SHP77 treated with DMSO at 0.1 percent for 48 hours (cell line): ENCODE results near the gene RPL27A.
A peak's percentile ranks its signal among the peaks of the same experiment; 100 is the strongest.

Experiments used
- DNase-seq: peaks from one replicate; lab custom pipeline; 2025; lab: John Stamatoyannopoulos, UW

Gene RPL27A

GRCh38 chr11:8674859-8675258, 7.7 kb upstream of the RPL27A start:
- no peak for DNase-seq

GRCh38 chr11:8676458-8676857, 6.1 kb upstream of the RPL27A start:
- no peak for DNase-seq

- no peak for DNase-seq
These were observed 3.6 kb upstream of the RPL27A start for GRCh38 chr11:8679006-8679405.

- no peak for DNase-seq
These were observed 722 bp upstream of the RPL27A start for GRCh38 chr11:8681837-8682302.

- DNase-seq = no peak
These were observed 669 bp downstream of the RPL27A start for GRCh38 chr11:8683115-8683807.

- DNase-seq = no peak
These were observed 2.2 kb downstream of the RPL27A start for GRCh38 chr11:8684600-8685290.

GRCh38 chr11:8685306-8685705, 2.7 kb downstream of the RPL27A start:
- DNase-seq = no peak

GRCh38 chr11:8685820-8686219, 3.2 kb downstream of the RPL27A start:
- DNase-seq = no peak

GRCh38 chr11:8686325-8686724, 3.7 kb downstream of the RPL27A start:
- DNase-seq = no peak

- peak; percentile 65 for DNase-seq
These were observed 6.1 kb downstream of the RPL27A start for GRCh38 chr11:8688414-8689362.

- no peak for DNase-seq
These were observed 7.2 kb downstream of the RPL27A start for GRCh38 chr11:8689726-8690255.

GRCh38 chr11:8690374-8691342, 8.1 kb downstream of the RPL27A start:
- no peak for DNase-seq

GRCh38 chr11:8691601-8692000, 9.0 kb downstream of the RPL27A start:
- DNase-seq = no peak

- DNase-seq = no peak
These were observed 9.8 kb downstream of the RPL27A start for GRCh38 chr11:8692417-8692816.

- DNase-seq = no peak
These were observed 10.5 kb downstream of the RPL27A start for GRCh38 chr11:8693010-8693551.

GRCh38 chr11:8693555-8693954, 11.0 kb downstream of the RPL27A start:
- no peak for DNase-seq

- DNase-seq = no peak
These were observed 11.5 kb downstream of the RPL27A start for GRCh38 chr11:8694137-8694536.

- no peak for DNase-seq
These were observed 14.5 kb downstream of the RPL27A start for GRCh38 chr11:8697054-8697453.

- DNase-seq = no peak
These were observed 15.8 kb downstream of the RPL27A start for GRCh38 chr11:8698379-8698851.

GRCh38 chr11:8698917-8699441, 16.4 kb downstream of the RPL27A start:
- no peak for DNase-seq
